ENCODE data around the gene BICD1. TPM values are rescaled to one million over a fixed set of nuclear protein-coding genes. Genes with fewer than 3 reads are reported as not detected.

Gene BICD1
- polyA plus RNA-seq, 1 of the 3 experiments (the other 2 are of a cell fraction), result 12.1 TPM

- peaks cover 9 to 34% of the 10 kb centered on the region in 2 experiments for H3K4me1 ChIP-seq (ENCODE audit: control insufficient read depth in 1 of 2, insufficient read depth in 2 of 2, low read depth in 1 of 2, low read length in 1 of 2)
- peaks cover 77% of the 10 kb centered on the region for H3K79me2 ChIP-seq (ENCODE audit: insufficient read depth)
- DNase-seq, result no peak
- no peaks in the 10 kb centered on the region for H4K20me1 ChIP-seq (ENCODE audit: insufficient read depth)
- no peak overlapping the region for H3K4me3 ChIP-seq (ENCODE audit: low read depth in 2 of 2, low read length in 1 of 2)
- no peaks in the 10 kb centered on the region for H3K9me3 ChIP-seq
- H3K27me3 ChIP-seq (ENCODE audit: insufficient read depth), result no peaks in the 10 kb centered on the region
- no peak overlapping the region for H2AFZ ChIP-seq (ENCODE audit: low read depth)
- peak overlapping the region; percentile 13; the same call in 1 of the 2 replicates for H3K4me2 ChIP-seq
- ChIA-PET POLR2A (no interaction called here), CTCF (no interaction called here)
- peaks cover 34% of the 10 kb centered on the region for H3F3A ChIP-seq (replicated peaks; ENCODE audit: insufficient read depth)
- peaks cover 3 to 19% of the 10 kb centered on the region in 2 experiments for H3K36me3 ChIP-seq (replicated peaks in 1 of 2; ENCODE audit: control insufficient read depth in 1 of 2, insufficient read depth in 2 of 2, low read length in 1 of 2)
- peak overlapping the region; percentile 20 to 91; a peak in 3 of 4 replicates for H3K27ac ChIP-seq (ENCODE audit: low read depth in 2 of 2, low read length in 1 of 2)
- H3K9me2 ChIP-seq, result no peaks in the 10 kb centered on the region
- peak overlapping the region; percentile 13; the same call in 1 of the 2 replicates for H3K9ac ChIP-seq
- WGBS (ENCODE audit: low lambda C conversion rate), result 78% methylated on average over 3 of the region's 3 CpGs
- TF ChIP-seq NFIC (IDR thresholded peaks at IDR 0.05; ENCODE audit: borderline replicate concordance) (no peak), ELF1 (IDR thresholded peaks at IDR 0.05) (no peak), EZH2phosphoT487 (IDR thresholded peaks at IDR 0.05; ENCODE audit: borderline replicate concordance, low read depth) (no peak), NRF1 (IDR thresholded peaks at IDR 0.05; ENCODE audit: low read depth, low read length) (no peak), RXRA (IDR thresholded peaks at IDR 0.05; ENCODE audit: borderline replicate concordance, low read depth) (no peak), RCOR1 (IDR thresholded peaks at IDR 0.05; ENCODE audit: low read length) (no peak), GABPA (IDR thresholded peaks at IDR 0.05; ENCODE audit: low read depth) (no peak), EP300 (IDR thresholded peaks at IDR 0.05; ENCODE audit: borderline replicate concordance in 1 of 2, low read depth in 1 of 2, low read length in 1 of 2) (no peak), MEF2A (IDR thresholded peaks at IDR 0.05; ENCODE audit: borderline replicate concordance, low read depth) (no peak), USF1 (IDR thresholded peaks at IDR 0.05; ENCODE audit: borderline replicate concordance, low read depth) (no peak)
Observed at GRCh38 chr12:32117316-32117715, 10.7 kb downstream of the BICD1 start.

GRCh38 chr12:32118806-32119205 lies 12.2 kb downstream of the BICD1 start:
- Histone ChIP-seq H2AFZ (ENCODE audit: low read depth) (no peak overlapping the region), H3K9ac (no peak overlapping the region), H3K79me2 (ENCODE audit: insufficient read depth) (peaks cover 77% of the 10 kb centered on the region), H3K9me2 (no peaks in the 10 kb centered on the region), H3K4me2 (no peak overlapping the region; the same call in 1 of the 2 replicates), H3K4me1 (ENCODE audit: control insufficient read depth in 1 of 2, insufficient read depth in 2 of 2, low read depth in 1 of 2, low read length in 1 of 2) (peaks cover 9 to 34% of the 10 kb centered on the region in 2 experiments), H3K4me3 (ENCODE audit: low read depth in 2 of 2, low read length in 1 of 2) (no peak overlapping the region), H4K20me1 (ENCODE audit: insufficient read depth) (no peaks in the 10 kb centered on the region), H3K9me3 (no peaks in the 10 kb centered on the region), H3K36me3 (replicated peaks in 1 of 2; ENCODE audit: control insufficient read depth in 1 of 2, insufficient read depth in 2 of 2, low read length in 1 of 2) (peaks cover 0 to 14% of the 10 kb centered on the region in 2 experiments), H3F3A (replicated peaks; ENCODE audit: insufficient read depth) (peaks cover 34% of the 10 kb centered on the region), H3K27me3 (ENCODE audit: insufficient read depth) (no peaks in the 10 kb centered on the region), H3K27ac (ENCODE audit: low read depth in 2 of 2, low read length in 1 of 2) (no peak overlapping the region)
- ChIA-PET POLR2A (no interaction called here), CTCF (no interaction called here)
- TF ChIP-seq FOXM1 (IDR thresholded peaks at IDR 0.05; ENCODE audit: low read depth) (no peak), RAD21 (IDR thresholded peaks at IDR 0.05; ENCODE audit: low read length) (no peak), FOXJ3 (CRISPR knock-in tag; IDR thresholded peaks at IDR 0.05) (no peak), GABPA (IDR thresholded peaks at IDR 0.05; ENCODE audit: low read depth) (no peak), POLR2AphosphoS5 (IDR thresholded peaks at IDR 0.05; ENCODE audit: low read depth, low read length) (no peak), RXRA (IDR thresholded peaks at IDR 0.05; ENCODE audit: borderline replicate concordance, low read depth) (no peak), TCF12 (IDR thresholded peaks at IDR 0.05) (no peak), RCOR1 (IDR thresholded peaks at IDR 0.05; ENCODE audit: low read length) (no peak), ZBTB33 (IDR thresholded peaks at IDR 0.05; ENCODE audit: borderline replicate concordance, low read depth) (no peak)
- 92% methylated on average over 5 of the region's 5 CpGs for WGBS (ENCODE audit: low lambda C conversion rate)
- no peak for DNase-seq
